Tibial nerve (tissue), 3 donors: ENCODE measurements around the gene SMS.

ENCODE experiments used
- CTCF ChIP-seq, 5 experiments: fragments of 200-600 bp in 3 of 5; fragments of 450-650 bp in 2 of 5; sonication (generic) in 3 of 5; IDR thresholded peaks; one replicate each; pipeline ENCODE4 v1.5.1; 2016 to 2019; ENCODE audit warnings: antibody characterized with exemption in 5 of 5, mild to moderate bottlenecking in 3 of 5, moderate library complexity in 2 of 5
- POLR2A ChIP-seq, 2 donors: fragments of 450-650 bp; IDR thresholded peaks; one replicate each; pipeline ENCODE4 v1.6.1; 2017; ENCODE audit warnings: antibody characterized with exemption in 2 of 2, mild to moderate bottlenecking in 2 of 2, moderate library complexity in 2 of 2

- TF ChIP-seq CTCF (IDR thresholded peaks at IDR 0.05) (no peak), POLR2A (IDR thresholded peaks at IDR 0.05) (no peak)
Observed at GRCh38 chrX:21972046-21972445, 31.5 kb downstream of the SMS start.
